ENCODE data around the gene KPNB1. TPM values are rescaled to one million over a fixed set of nuclear protein-coding genes. Genes with fewer than 3 reads are reported as not detected.

KPNB1 gene
- polyA plus RNA-seq, 3 donors = 5.8 to 83.3 (median 13.2) TPM

GRCh38 chr17:47686664-47687327 lies 37.1 kb downstream of the KPNB1 start:
- WGBS (ENCODE audit: insufficient coverage) = 73% methylated on average over 7 of the region's 7 CpGs
- TF ChIP-seq CTCF (IDR thresholded peaks at IDR 0.05) = no peak
- intact Hi-C loops (cut with micrococcal nuclease) = no loop called here
- Histone ChIP-seq H3K4me1 (ENCODE audit: control insufficient read depth in 1 of 2, insufficient read depth in 2 of 2, low read length in 2 of 2) (peaks cover 9 to 20% of the 10 kb centered on the region in 2 donors), H3K9ac (ENCODE audit: insufficient read depth, low read length, poor library complexity, severe bottlenecking) (no peak overlapping the region), H3K4me3 (replicated peaks in 1 of 3; ENCODE audit: low read depth in 2 of 3, low read length in 3 of 3) (no peak overlapping the region), H3K27me3 (ENCODE audit: control insufficient read depth in 2 of 2, insufficient read depth in 2 of 2, low read length in 2 of 2) (peaks cover 0 to 1% of the 10 kb centered on the region in 2 donors), H3K79me2 (ENCODE audit: insufficient read depth, low read length) (no peaks in the 10 kb centered on the region), H3K36me3 (replicated peaks in 1 of 2; ENCODE audit: control insufficient read depth in 1 of 2, insufficient read depth in 2 of 2, low read length in 2 of 2) (peaks cover 32 to 59% of the 10 kb centered on the region in 2 donors), H3K9me3 (replicated peaks in 1 of 2; ENCODE audit: control insufficient read depth in 1 of 2, insufficient read depth in 1 of 2, low read length in 2 of 2) (no peaks in the 10 kb centered on the region), H4K20me1 (ENCODE audit: insufficient read depth, low read length) (peaks cover 47% of the 10 kb centered on the region), H2AFZ (ENCODE audit: insufficient read depth, low read depth, low read length, poor library complexity, severe bottlenecking) (no peak overlapping the region), H3K4me2 (replicated peaks; ENCODE audit: extremely low read depth, low read length, poor library complexity, severe bottlenecking) (no peak overlapping the region), H3K27ac (ENCODE audit: low read depth in 1 of 2, low read length in 2 of 2) (no peak overlapping the region)
- H3K36me3 Mint-ChIP-seq = peaks cover 40 to 53% of the 10 kb centered on the region in 2 donors
- H3K27me3 Mint-ChIP-seq (ENCODE audit: low read depth in 3 of 3) = peaks cover 0 to 7% (median 4%) of the 10 kb centered on the region in 3 donors
- H3K27ac Mint-ChIP-seq = peak overlapping the region in 2 of 7 donors; percentile 22 to 40
- DNase-seq = no peak
- no peak overlapping the region for H3K4me3 Mint-ChIP-seq
- H3K4me1 Mint-ChIP-seq = peaks cover 22% of the 10 kb centered on the region
- peaks cover 0 to 6% (median 0%) of the 10 kb centered on the region in 7 donors for H3K9me3 Mint-ChIP-seq

GRCh38 chr17:47687328-47687690 lies 37.6 kb downstream of the KPNB1 start:
- Histone ChIP-seq H3K27ac (ENCODE audit: low read depth in 1 of 2, low read length in 2 of 2) (no peak overlapping the region), H4K20me1 (ENCODE audit: insufficient read depth, low read length) (peaks cover 43% of the 10 kb centered on the region), H3K4me2 (replicated peaks; ENCODE audit: extremely low read depth, low read length, poor library complexity, severe bottlenecking) (no peak overlapping the region), H3K9me3 (replicated peaks in 1 of 2; ENCODE audit: control insufficient read depth in 1 of 2, insufficient read depth in 1 of 2, low read length in 2 of 2) (no peaks in the 10 kb centered on the region), H3K36me3 (replicated peaks in 1 of 2; ENCODE audit: control insufficient read depth in 1 of 2, insufficient read depth in 2 of 2, low read length in 2 of 2) (peaks cover 27 to 53% of the 10 kb centered on the region in 2 donors), H2AFZ (ENCODE audit: insufficient read depth, low read depth, low read length, poor library complexity, severe bottlenecking) (no peak overlapping the region), H3K4me1 (ENCODE audit: control insufficient read depth in 1 of 2, insufficient read depth in 2 of 2, low read length in 2 of 2) (peaks cover 9 to 20% of the 10 kb centered on the region in 2 donors), H3K9ac (ENCODE audit: insufficient read depth, low read length, poor library complexity, severe bottlenecking) (no peak overlapping the region), H3K79me2 (ENCODE audit: insufficient read depth, low read length) (no peaks in the 10 kb centered on the region), H3K27me3 (ENCODE audit: control insufficient read depth in 2 of 2, insufficient read depth in 2 of 2, low read length in 2 of 2) (peaks cover 0 to 6% of the 10 kb centered on the region in 2 donors), H3K4me3 (replicated peaks in 1 of 3; ENCODE audit: low read depth in 2 of 3, low read length in 3 of 3) (no peak overlapping the region)
- DNase-seq = no peak
- intact Hi-C loops (cut with micrococcal nuclease) = no loop called here
- H3K27ac Mint-ChIP-seq = no peak overlapping the region
- H3K4me1 Mint-ChIP-seq = peaks cover 22% of the 10 kb centered on the region
- H3K9me3 Mint-ChIP-seq = peaks cover 0 to 9% (median 0%) of the 10 kb centered on the region in 7 donors
- H3K4me3 Mint-ChIP-seq = no peak overlapping the region
- TF ChIP-seq CTCF (IDR thresholded peaks at IDR 0.05) = no peak
- H3K36me3 Mint-ChIP-seq = peaks cover 35 to 47% of the 10 kb centered on the region in 2 donors
- H3K27me3 Mint-ChIP-seq (ENCODE audit: low read depth in 3 of 3) = peaks cover 4 to 9% (median 9%) of the 10 kb centered on the region in 3 donors

All from CD14-positive monocyte (primary cell).